Gastrocnemius medialis (tissue), 4 donors: ENCODE measurements around the gene AFF3. TPM values are rescaled to one million over a fixed set of nuclear protein-coding genes. Genes with fewer than 3 reads are reported as not detected.
"Not testable (repeated sequence)": the region's sequence is repeated elsewhere in the genome, so short reads cannot be mapped to it uniquely, and the experiment has no call there.

Experiments
- ATAC-seq, 2 donors: fragments of 150-250 bp; one replicate each; pipeline ENCODE4 v1.9.1; 2016
- DNase-seq, 2 donors: peaks; one replicate each; pipeline ENCODE4 v3.0.0-alpha.2; 2019
- H3K27ac ChIP-seq, 4 donors: fragments of 200-600 bp; sonication (generic); 1 replicate in 1 of 4; 2 replicates in 3 of 4; pipeline ENCODE4 v1.5.1; 2016 to 2018; ENCODE audit warnings: mild to moderate bottlenecking in 2 of 4, moderate library complexity in 1 of 4
- H3K27me3 ChIP-seq, 3 donors: fragments of 200-600 bp; sonication (generic) in 2 of 3; 1 replicate in 1 of 3; 2 replicates in 2 of 3; pipeline versions ENCODE4 v1.5.1 to v1.6.0; 2016 to 2019; ENCODE audit warnings: mild to moderate bottlenecking in 1 of 3, moderate library complexity in 1 of 3
- H3K36me3 ChIP-seq, 2 donors: fragments of 200-600 bp; sonication (generic) in 1 of 2; one replicate each; pipeline ENCODE4 v1.5.1; 2017 to 2018
- H3K4me1 ChIP-seq, 2 donors: fragments of 200-600 bp; sonication (generic) in 1 of 2; one replicate each; pipeline ENCODE4 v1.5.1; 2016 to 2017; ENCODE audit warnings: mild to moderate bottlenecking in 2 of 2
- H3K4me3 ChIP-seq, 4 donors: fragments of 200-600 bp; sonication (generic) in 3 of 4; 1 replicate in 1 of 4; 2 replicates in 3 of 4; pipeline ENCODE4 v1.5.1; 2016 to 2019; ENCODE audit warnings: mild to moderate bottlenecking in 2 of 4
- H3K9me3 ChIP-seq, 3 donors: fragments of 200-600 bp; sonication (generic) in 2 of 3; 1 replicate in 1 of 3; 2 replicates in 2 of 3; pipeline ENCODE4 v1.5.1; 2016 to 2019
- POLR2A ChIP-seq, 2 donors: fragments of 450-650 bp; IDR thresholded peaks; one replicate each; pipeline ENCODE4 v1.6.1; 2017; ENCODE audit warnings: antibody characterized with exemption in 2 of 2, mild to moderate bottlenecking in 2 of 2, moderate library complexity in 2 of 2
- in situ Hi-C, 4 donors: fragments of 200-750 bp; cut with MboI; loops; one replicate each; pipeline versions ENCODE4 v1.15.0 to v1.8.0; 2017; ENCODE audit warnings: low sequenced_read_pairs in 4 of 4
- intact Hi-C: fragments of 100-400 bp; cut with DNase I; formaldehyde crosslinking; loops from one replicate; pipeline ENCODE4 v1.15.1; 2023; ENCODE audit warnings: low total_unique reads
- total RNA-seq, 4 donors: library from RNA; depleted of rRNA; stranded (reverse); fragments of >200 nt; gene quantifications; one replicate each; pipeline versions ENCODE4 v1.1.0 to v1.2.3, GENCODE V29; 2016
- TF ChIP-seq, protein P1 (sequence below), 5 experiments: fragments of 450-650 bp in 3 of 5; fragments of 200-600 bp in 2 of 5; sonication (generic) in 2 of 5; IDR thresholded peaks in 4 of 5; conservative IDR thresholded peaks in 1 of 5; 1 replicate in 4 of 5; 2 replicates in 1 of 5; pipeline ENCODE4 v1.5.1; 2016 to 2019; ENCODE audit warnings: antibody characterized with exemption in 5 of 5, mild to moderate bottlenecking in 3 of 5, moderate library complexity in 3 of 5

Gene AFF3
- total RNA-seq, 4 donors from 2014 or later: 0.22 to 0.55 (median 0.47) TPM

DNA sequence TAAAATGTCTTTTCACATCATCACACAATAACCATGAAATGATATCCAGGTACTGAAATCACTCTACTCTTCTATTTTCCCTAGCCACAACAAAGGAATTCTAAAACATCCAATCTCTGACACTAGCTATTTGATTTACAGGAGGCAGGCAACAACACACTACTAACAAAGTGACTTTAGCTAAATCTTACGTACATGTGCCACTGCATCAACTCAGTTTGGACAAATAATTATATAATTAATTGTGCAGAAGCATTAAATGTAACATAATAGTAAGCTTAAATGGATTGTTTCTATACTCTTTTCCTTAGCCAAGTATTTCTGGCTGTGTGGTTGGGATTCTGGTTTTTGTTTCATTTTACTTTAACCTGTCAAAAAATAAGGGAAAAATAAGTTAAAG lies 192.4 kb downstream of the AFF3 start:
- intact Hi-C loops (no loop called here), in situ Hi-C loops (no loop called here)
- no peaks in the 10 kb centered on the region for H3K27me3 ChIP-seq
- H3K36me3 ChIP-seq: no peaks in the 10 kb centered on the region
- TF ChIP-seq, protein P1, sequence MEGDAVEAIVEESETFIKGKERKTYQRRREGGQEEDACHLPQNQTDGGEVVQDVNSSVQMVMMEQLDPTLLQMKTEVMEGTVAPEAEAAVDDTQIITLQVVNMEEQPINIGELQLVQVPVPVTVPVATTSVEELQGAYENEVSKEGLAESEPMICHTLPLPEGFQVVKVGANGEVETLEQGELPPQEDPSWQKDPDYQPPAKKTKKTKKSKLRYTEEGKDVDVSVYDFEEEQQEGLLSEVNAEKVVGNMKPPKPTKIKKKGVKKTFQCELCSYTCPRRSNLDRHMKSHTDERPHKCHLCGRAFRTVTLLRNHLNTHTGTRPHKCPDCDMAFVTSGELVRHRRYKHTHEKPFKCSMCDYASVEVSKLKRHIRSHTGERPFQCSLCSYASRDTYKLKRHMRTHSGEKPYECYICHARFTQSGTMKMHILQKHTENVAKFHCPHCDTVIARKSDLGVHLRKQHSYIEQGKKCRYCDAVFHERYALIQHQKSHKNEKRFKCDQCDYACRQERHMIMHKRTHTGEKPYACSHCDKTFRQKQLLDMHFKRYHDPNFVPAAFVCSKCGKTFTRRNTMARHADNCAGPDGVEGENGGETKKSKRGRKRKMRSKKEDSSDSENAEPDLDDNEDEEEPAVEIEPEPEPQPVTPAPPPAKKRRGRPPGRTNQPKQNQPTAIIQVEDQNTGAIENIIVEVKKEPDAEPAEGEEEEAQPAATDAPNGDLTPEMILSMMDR (IDR thresholded peaks at IDR 0.05 in 4 of 5, conservative IDR thresholded peaks at IDR 0.05 in 1 of 5): no peak
- no peak for TF ChIP-seq POLR2A (IDR thresholded peaks at IDR 0.05)
- DNase-seq: no peak
- no peak overlapping the region for H3K27ac ChIP-seq
- no peak for ATAC-seq
- no peak overlapping the region for H3K4me3 ChIP-seq
- no peaks in the 10 kb centered on the region for H3K4me1 ChIP-seq
- no peaks in the 10 kb centered on the region for H3K9me3 ChIP-seq

DNA sequence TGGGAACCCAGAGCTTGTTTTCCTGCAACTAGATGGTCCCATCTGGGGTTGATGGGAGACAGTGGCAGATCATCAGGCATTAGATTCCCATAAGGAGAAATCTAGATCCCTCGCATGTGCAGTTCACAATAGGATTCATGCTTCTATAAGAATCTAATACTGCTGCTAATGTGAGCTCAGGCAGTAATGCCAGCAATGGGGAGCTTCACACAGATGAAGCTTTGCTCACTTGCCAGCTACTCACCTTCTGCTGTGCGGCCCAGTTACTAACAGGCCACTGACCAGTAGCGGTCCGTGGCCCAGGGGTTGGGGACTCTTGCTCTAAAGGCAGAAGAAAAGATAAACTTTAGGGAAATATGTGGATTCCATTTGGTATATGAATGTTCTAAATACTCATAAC lies 192.9 kb downstream of the AFF3 start:
- intact Hi-C loops (no loop called here), in situ Hi-C loops (no loop called here)
- Histone ChIP-seq H3K9me3 (no peaks in the 10 kb centered on the region), H3K27ac (no peak overlapping the region), H3K36me3 (no peaks in the 10 kb centered on the region), H3K27me3 (no peaks in the 10 kb centered on the region), H3K4me3 (no peak overlapping the region), H3K4me1 (no peaks in the 10 kb centered on the region)
- no peak for ATAC-seq
- no peak for TF ChIP-seq POLR2A (IDR thresholded peaks at IDR 0.05)
- DNase-seq: no peak

DNA sequence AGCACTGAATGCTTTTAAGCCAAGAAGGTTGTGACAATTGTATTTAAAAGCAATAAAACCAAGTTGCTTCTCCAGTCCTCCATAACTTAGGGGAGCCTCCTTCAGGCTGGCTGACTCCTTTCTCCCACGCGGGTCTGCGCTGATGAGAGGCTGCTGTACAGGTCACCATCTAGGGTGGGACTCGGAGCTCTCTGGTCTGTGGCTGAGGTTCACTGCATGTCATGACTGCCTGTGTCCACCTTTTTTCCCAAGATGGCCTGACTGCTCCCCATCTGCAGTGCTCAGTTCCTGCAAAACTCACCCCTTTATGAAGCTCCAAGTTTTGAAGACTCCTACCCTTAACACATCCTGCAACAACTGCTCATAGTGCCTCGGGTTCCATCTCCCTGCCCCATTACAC lies 194.4 kb downstream of the AFF3 start:
- TF ChIP-seq, protein P1 (IDR thresholded peaks at IDR 0.05 in 4 of 5, conservative IDR thresholded peaks at IDR 0.05 in 1 of 5): no peak
- TF ChIP-seq POLR2A (IDR thresholded peaks at IDR 0.05): no peak
- Histone ChIP-seq H3K27ac (no peak overlapping the region), H3K9me3 (no peaks in the 10 kb centered on the region), H3K36me3 (no peaks in the 10 kb centered on the region), H3K27me3 (no peaks in the 10 kb centered on the region), H3K4me1 (no peaks in the 10 kb centered on the region), H3K4me3 (no peak overlapping the region)
- intact Hi-C loops: no loop called here
- ATAC-seq (no peak), DNase-seq (no peak)
- in situ Hi-C loops: no loop called here

DNA sequence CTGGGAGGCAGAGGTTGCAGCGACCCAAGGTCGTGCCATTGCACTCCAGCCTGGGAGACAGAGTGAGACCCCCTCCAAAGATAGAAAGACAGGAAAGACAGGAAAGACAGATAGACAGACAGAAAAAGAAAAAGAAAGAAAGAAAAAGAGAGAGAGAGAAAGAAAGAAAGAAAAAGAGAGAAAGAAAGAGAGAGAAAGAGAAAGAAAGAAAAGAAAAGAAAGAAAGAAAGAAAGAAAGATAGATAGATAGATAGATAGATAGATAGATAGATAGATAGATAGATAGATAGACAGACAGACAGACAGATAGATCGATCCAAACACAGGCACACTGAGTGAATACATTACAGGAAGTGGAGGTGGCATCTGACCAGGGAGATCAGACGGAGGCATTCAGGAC lies 195.0 kb downstream of the AFF3 start:
- H3K9me3 ChIP-seq, intact Hi-C loops, H3K4me1 ChIP-seq, H3K4me3 ChIP-seq, H3K27ac ChIP-seq, in situ Hi-C loops, DNase-seq, H3K27me3 ChIP-seq, H3K36me3 ChIP-seq, ATAC-seq: not testable (repeated sequence)

DNA sequence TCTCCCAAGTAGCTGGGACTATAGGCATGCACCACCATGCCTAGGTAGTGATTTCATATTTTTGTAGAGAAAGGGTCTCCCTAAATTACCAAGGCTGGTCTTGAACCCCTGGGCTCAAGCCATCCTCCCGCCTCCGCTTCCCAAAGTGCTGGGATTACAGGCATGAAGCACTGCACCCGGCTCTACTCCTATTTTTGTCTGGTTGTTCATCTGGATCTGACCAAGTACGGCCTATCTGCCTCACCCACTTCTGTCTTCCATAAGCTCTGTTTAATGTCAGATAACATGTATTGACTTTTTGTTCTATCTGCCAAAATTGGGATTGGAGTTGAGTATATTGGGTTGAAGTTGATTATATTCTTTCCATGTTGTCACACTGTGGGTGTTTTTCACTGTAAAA lies 198.4 kb downstream of the AFF3 start:
- Histone ChIP-seq H3K36me3 (no peaks in the 10 kb centered on the region), H3K4me3 (no peak overlapping the region), H3K27ac (no peak overlapping the region), H3K4me1 (no peaks in the 10 kb centered on the region), H3K27me3 (no peaks in the 10 kb centered on the region), H3K9me3 (no peaks in the 10 kb centered on the region)
- in situ Hi-C loops: no loop called here
- no peak for TF ChIP-seq POLR2A (IDR thresholded peaks at IDR 0.05)
- TF ChIP-seq, protein P1 (IDR thresholded peaks at IDR 0.05 in 4 of 5, conservative IDR thresholded peaks at IDR 0.05 in 1 of 5): no peak
- ATAC-seq (no peak), DNase-seq (no peak)
- intact Hi-C loops: no loop called here

DNA sequence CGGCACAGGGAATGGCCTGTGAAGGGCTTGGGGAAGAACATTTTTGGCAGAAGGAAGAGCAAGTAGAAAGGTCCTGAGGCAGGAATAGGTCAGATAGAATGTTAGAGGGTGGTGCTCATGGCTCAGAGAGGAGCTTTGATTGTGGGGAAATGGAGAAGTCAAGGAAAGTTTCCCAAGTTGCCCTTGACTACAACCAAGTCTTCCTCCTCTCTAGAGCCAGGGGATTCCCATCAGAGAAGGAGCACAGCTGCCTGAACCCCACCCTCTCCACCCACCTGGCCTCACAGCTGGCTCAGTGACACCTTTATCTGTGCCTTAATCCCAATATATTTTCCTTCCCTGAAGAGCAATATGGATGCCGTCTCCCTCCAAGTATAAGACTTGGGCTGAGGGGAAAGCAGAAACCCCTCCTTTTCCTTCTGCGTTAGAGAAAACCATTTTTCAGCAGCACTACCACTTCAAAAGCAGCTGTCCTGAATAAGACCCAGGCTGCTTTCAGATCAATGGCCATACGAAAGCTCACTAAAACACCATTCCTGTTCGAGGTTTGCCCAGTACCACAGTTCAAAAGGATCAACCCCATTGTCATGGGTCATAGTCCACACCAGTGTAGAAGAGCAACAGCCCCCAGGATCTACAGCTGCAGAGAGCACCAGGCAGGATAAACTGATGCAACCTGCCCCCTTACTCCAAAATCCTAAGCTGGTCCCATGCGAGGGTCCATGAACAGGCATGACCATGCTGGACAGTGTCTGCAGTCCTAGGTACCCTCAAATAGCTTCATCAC lies 199.6 kb downstream of the AFF3 start:
- Histone ChIP-seq H3K27ac (no peak overlapping the region), H3K36me3 (no peaks in the 10 kb centered on the region), H3K4me3 (no peak overlapping the region), H3K4me1 (no peaks in the 10 kb centered on the region), H3K9me3 (no peaks in the 10 kb centered on the region), H3K27me3 (no peaks in the 10 kb centered on the region)
- in situ Hi-C loops: no loop called here
- DNase-seq: no peak
- TF ChIP-seq, protein P1 (IDR thresholded peaks at IDR 0.05 in 4 of 5, conservative IDR thresholded peaks at IDR 0.05 in 1 of 5): no peak
- TF ChIP-seq POLR2A (IDR thresholded peaks at IDR 0.05): no peak
- no peak for ATAC-seq
- intact Hi-C loops: no loop called here
